HCT116 (cell line): ENCODE data around the gene GLT6D1.

Experiments
- CTCF ChIP-seq, 3 experiments: fragments of 200-600 bp in 1 of 3; sonication (generic) in 1 of 3; IDR thresholded peaks in 2 of 3; conservative IDR thresholded peaks in 1 of 3; 2 replicates each; pipeline ENCODE4 v1.5.1; 2012 to 2017; ENCODE audit warnings: low read depth in 2 of 3, low read length in 2 of 3, antibody characterized with exemption in 1 of 3, borderline replicate concordance in 1 of 3, control low read depth in 1 of 3, mild to moderate bottlenecking in 1 of 3, mixed read lengths in 1 of 3, mixed run types in 1 of 3, moderate library complexity in 1 of 3; ENCODE audit not compliant: insufficient read depth in 1 of 3
- MAX ChIP-seq: IDR thresholded peaks from 2 replicates; pipeline ENCODE4 v1.6.1; 2012
- POLR2A ChIP-seq: IDR thresholded peaks from 2 replicates; pipeline ENCODE4 v1.7.0; 2011; ENCODE audit warnings: borderline replicate concordance; ENCODE audit not compliant: insufficient read depth, insufficient read length; ENCODE audit errors: extremely low read depth
- YY1 ChIP-seq: IDR thresholded peaks from 2 replicates; pipeline ENCODE4 v1.6.1; 2011; ENCODE audit warnings: low read length, low read depth, moderate library complexity, mild to moderate bottlenecking; ENCODE audit not compliant: insufficient replicate concordance; ENCODE audit errors: extremely low read depth

GRCh38 chr9:135624282-135624681, 15.1 kb downstream of the GLT6D1 start:
- TF ChIP-seq CTCF (IDR thresholded peaks at IDR 0.05 in 2 of 3, conservative IDR thresholded peaks at IDR 0.05 in 1 of 3; ENCODE audit: borderline replicate concordance in 1 of 3, insufficient read depth in 1 of 3, low read depth in 2 of 3, low read length in 2 of 3) (no peak), POLR2A (no peak), YY1 (no peak), MAX (no peak)
